Activated CD4-positive, alpha-beta T cell treated with anti-CD3 and anti-CD28 coated beads, Interleukin-10, Interleukin-2, amounts not matched to agents 100 ng/mL and 50 ng/mL, durations not matched to agents 16 hours and 8 hours (primary cell): ENCODE results near the gene SKIDA1.

Source experiments
- DNase-seq: peaks from one replicate; pipeline ENCODE4 v3.0.0-alpha.2; 2020

Gene SKIDA1

GRCh38 chr10:21515361-21516241 is 9.9 kb downstream of the SKIDA1 start:
- no peak for DNase-seq

GRCh38 chr10:21514818-21515351 is 10.6 kb downstream of the SKIDA1 start:
- no peak for DNase-seq

GRCh38 chr10:21514129-21514817 is 11.2 kb downstream of the SKIDA1 start:
- DNase-seq = no peak

- DNase-seq = no peak
Measured at GRCh38 chr10:21513405-21513788, 12.1 kb downstream of the SKIDA1 start.

- DNase-seq = no peak
Measured at GRCh38 chr10:21512573-21513404, 12.7 kb downstream of the SKIDA1 start.

- no peak for DNase-seq
Measured at GRCh38 chr10:21511946-21512572, 13.4 kb downstream of the SKIDA1 start.

GRCh38 chr10:21511095-21511570 is 14.3 kb downstream of the SKIDA1 start:
- no peak for DNase-seq

GRCh38 chr10:21510241-21511094 is 15.0 kb downstream of the SKIDA1 start:
- DNase-seq = no peak

GRCh38 chr10:21509341-21510240 is 15.9 kb downstream of the SKIDA1 start:
- no peak for DNase-seq

GRCh38 chr10:21508706-21509331 is 16.7 kb downstream of the SKIDA1 start:
- DNase-seq = no peak

- no peak for DNase-seq
Measured at GRCh38 chr10:21507150-21507549, 18.3 kb downstream of the SKIDA1 start.

- DNase-seq = no peak
Measured at GRCh38 chr10:21506351-21506750, 19.1 kb downstream of the SKIDA1 start.

GRCh38 chr10:21505711-21506278 is 19.7 kb downstream of the SKIDA1 start:
- no peak for DNase-seq

GRCh38 chr10:21503542-21503941 is 21.9 kb downstream of the SKIDA1 start:
- DNase-seq = no peak

- no peak for DNase-seq
Measured at GRCh38 chr10:21502348-21502740, 23.1 kb downstream of the SKIDA1 start.

- DNase-seq = no peak
Measured at GRCh38 chr10:21501731-21502347, 23.6 kb downstream of the SKIDA1 start.

GRCh38 chr10:21501091-21501490 is 24.4 kb downstream of the SKIDA1 start:
- DNase-seq = no peak

- no peak for DNase-seq
Measured at GRCh38 chr10:21500578-21500910, 24.9 kb downstream of the SKIDA1 start.
